Measurements from ENCODE around the gene NAA10.

Gene NAA10

DNA sequence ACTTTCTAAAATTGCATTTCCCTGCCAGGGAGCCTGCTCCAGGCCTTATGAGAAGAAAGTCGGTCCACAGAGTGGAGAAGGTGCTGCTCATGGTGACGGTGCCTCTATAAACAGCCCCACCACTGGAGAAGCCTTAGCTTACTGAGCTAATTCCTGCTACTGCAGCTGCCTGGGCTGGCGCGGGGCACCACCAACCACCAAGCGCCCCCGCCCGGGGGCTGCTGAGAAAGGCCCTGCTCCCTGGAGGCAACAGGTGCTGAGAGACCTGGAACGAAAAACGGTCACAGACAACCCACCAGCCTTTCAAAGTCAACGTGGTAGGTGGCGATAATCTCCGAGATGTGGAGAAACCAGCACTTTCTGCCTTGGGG, 33.9 kb upstream of the NAA10 start (continued):
- no peak for TF ChIP-seq ZNF488 (tag by site-specific recombination; IDR thresholded peaks at IDR 0.05)
- TF ChIP-seq, protein P1, sequence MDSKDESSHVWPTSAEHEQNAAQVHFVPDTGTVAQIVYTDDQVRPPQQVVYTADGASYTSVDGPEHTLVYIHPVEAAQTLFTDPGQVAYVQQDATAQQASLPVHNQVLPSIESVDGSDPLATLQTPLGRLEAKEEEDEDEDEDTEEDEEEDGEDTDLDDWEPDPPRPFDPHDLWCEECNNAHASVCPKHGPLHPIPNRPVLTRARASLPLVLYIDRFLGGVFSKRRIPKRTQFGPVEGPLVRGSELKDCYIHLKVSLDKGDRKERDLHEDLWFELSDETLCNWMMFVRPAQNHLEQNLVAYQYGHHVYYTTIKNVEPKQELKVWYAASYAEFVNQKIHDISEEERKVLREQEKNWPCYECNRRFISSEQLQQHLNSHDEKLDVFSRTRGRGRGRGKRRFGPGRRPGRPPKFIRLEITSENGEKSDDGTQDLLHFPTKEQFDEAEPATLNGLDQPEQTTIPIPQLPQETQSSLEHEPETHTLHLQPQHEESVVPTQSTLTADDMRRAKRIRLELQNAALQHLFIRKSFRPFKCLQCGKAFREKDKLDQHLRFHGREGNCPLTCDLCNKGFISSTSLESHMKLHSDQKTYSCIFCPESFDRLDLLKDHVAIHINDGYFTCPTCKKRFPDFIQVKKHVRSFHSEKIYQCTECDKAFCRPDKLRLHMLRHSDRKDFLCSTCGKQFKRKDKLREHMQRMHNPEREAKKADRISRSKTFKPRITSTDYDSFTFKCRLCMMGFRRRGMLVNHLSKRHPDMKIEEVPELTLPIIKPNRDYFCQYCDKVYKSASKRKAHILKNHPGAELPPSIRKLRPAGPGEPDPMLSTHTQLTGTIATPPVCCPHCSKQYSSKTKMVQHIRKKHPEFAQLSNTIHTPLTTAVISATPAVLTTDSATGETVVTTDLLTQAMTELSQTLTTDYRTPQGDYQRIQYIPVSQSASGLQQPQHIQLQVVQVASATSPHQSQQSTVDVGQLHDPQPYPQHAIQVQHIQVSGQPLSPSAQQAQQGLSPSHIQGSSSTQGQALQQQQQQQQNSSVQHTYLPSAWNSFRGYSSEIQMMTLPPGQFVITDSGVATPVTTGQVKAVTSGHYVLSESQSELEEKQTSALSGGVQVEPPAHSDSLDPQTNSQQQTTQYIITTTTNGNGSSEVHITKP (tag by site-specific recombination; IDR thresholded peaks at IDR 0.05), result no peak
- TF ChIP-seq ZNF394 (tag by site-specific recombination; IDR thresholded peaks at IDR 0.05; ENCODE audit: borderline replicate concordance), result peak; percentile 60; the same call in 1 of the 2 replicates
- TF ChIP-seq ZNF514 (tag by site-specific recombination; IDR thresholded peaks at IDR 0.05), result no peak
- TF ChIP-seq ZIC2 (tag by site-specific recombination; IDR thresholded peaks at IDR 0.05), result no peak
- no peak for TF ChIP-seq ZNF175 (tag by site-specific recombination; IDR thresholded peaks at IDR 0.05)
- TF ChIP-seq, protein P2, sequence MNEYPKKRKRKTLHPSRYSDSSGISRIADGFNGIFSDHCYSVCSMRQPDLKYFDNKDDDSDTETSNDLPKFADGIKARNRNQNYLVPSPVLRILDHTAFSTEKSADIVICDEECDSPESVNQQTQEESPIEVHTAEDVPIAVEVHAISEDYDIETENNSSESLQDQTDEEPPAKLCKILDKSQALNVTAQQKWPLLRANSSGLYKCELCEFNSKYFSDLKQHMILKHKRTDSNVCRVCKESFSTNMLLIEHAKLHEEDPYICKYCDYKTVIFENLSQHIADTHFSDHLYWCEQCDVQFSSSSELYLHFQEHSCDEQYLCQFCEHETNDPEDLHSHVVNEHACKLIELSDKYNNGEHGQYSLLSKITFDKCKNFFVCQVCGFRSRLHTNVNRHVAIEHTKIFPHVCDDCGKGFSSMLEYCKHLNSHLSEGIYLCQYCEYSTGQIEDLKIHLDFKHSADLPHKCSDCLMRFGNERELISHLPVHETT (tag by site-specific recombination; IDR thresholded peaks at IDR 0.05), result no peak
- TF ChIP-seq ZNF16 (tag by site-specific recombination; IDR thresholded peaks at IDR 0.05; ENCODE audit: low read depth), result no peak
- no peak for TF ChIP-seq ZNF341 (tag by site-specific recombination; IDR thresholded peaks at IDR 0.05; ENCODE audit: low read depth)
- TF ChIP-seq ZBTB10 (tag by site-specific recombination; IDR thresholded peaks at IDR 0.05), result no peak
- TF ChIP-seq PRDM1 (tag by site-specific recombination; IDR thresholded peaks at IDR 0.05), result peak; percentile 41; the same call in 1 of the 2 replicates
- TF ChIP-seq, protein P3, sequence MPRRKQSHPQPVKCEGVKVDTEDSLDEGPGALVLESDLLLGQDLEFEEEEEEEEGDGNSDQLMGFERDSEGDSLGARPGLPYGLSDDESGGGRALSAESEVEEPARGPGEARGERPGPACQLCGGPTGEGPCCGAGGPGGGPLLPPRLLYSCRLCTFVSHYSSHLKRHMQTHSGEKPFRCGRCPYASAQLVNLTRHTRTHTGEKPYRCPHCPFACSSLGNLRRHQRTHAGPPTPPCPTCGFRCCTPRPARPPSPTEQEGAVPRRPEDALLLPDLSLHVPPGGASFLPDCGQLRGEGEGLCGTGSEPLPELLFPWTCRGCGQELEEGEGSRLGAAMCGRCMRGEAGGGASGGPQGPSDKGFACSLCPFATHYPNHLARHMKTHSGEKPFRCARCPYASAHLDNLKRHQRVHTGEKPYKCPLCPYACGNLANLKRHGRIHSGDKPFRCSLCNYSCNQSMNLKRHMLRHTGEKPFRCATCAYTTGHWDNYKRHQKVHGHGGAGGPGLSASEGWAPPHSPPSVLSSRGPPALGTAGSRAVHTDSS (tag by site-specific recombination; IDR thresholded peaks at IDR 0.05), result no peak
- TF ChIP-seq ZBTB17 (tag by site-specific recombination; IDR thresholded peaks at IDR 0.05), result peak; percentile 84
- TF ChIP-seq ZBTB26 (tag by site-specific recombination; optimal IDR thresholded peaks at IDR 0.05), result no peak
- TF ChIP-seq, protein P4, sequence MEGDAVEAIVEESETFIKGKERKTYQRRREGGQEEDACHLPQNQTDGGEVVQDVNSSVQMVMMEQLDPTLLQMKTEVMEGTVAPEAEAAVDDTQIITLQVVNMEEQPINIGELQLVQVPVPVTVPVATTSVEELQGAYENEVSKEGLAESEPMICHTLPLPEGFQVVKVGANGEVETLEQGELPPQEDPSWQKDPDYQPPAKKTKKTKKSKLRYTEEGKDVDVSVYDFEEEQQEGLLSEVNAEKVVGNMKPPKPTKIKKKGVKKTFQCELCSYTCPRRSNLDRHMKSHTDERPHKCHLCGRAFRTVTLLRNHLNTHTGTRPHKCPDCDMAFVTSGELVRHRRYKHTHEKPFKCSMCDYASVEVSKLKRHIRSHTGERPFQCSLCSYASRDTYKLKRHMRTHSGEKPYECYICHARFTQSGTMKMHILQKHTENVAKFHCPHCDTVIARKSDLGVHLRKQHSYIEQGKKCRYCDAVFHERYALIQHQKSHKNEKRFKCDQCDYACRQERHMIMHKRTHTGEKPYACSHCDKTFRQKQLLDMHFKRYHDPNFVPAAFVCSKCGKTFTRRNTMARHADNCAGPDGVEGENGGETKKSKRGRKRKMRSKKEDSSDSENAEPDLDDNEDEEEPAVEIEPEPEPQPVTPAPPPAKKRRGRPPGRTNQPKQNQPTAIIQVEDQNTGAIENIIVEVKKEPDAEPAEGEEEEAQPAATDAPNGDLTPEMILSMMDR (tag by site-specific recombination; IDR thresholded peaks at IDR 0.05), result peak; percentile 63
- no peak for TF ChIP-seq SALL2 (tag by site-specific recombination; IDR thresholded peaks at IDR 0.05; ENCODE audit: borderline replicate concordance)
- TF ChIP-seq ZXDB (tag by site-specific recombination; IDR thresholded peaks at IDR 0.05), result no peak
- TF ChIP-seq GLIS1 (tag by site-specific recombination; IDR thresholded peaks at IDR 0.05), result no peak
- no peak for TF ChIP-seq ZNF280C (tag by site-specific recombination; IDR thresholded peaks at IDR 0.05)
- TF ChIP-seq ZBTB20 (tag by site-specific recombination; IDR thresholded peaks at IDR 0.05), result peak; percentile 62
- TF ChIP-seq ZNF280D (tag by site-specific recombination; IDR thresholded peaks at IDR 0.05), result no peak
